Karpas-422 (cell line): ENCODE measurements around the gene PRKG2. TPM values are rescaled to one million over a fixed set of nuclear protein-coding genes. Genes with fewer than 3 reads are reported as not detected.

Experiments
- DNase-seq: peaks from one replicate; pipeline ENCODE4 v3.0.0-alpha.2; 2015
- H2AFZ ChIP-seq: fragments of 200-600 bp; sonication (generic); 2 replicates; pipeline ENCODE4 v1.6.1; 2014; ENCODE audit warnings: antibody characterized with exemption, low read length, mixed read lengths
- H3K27ac ChIP-seq: fragments of 200-600 bp; sonication (generic); 2 replicates; pipeline ENCODE4 v1.5.1; 2014; ENCODE audit warnings: mild to moderate bottlenecking, low read length, moderate library complexity
- H3K27me3 ChIP-seq: fragments of 200-600 bp; sonication (generic); 2 replicates; pipeline ENCODE4 v1.6.1; 2014; ENCODE audit warnings: low read length, mixed read lengths
- H3K36me3 ChIP-seq: fragments of 200-600 bp; sonication (generic); 2 replicates; pipeline ENCODE4 v1.6.1; 2014; ENCODE audit warnings: low read length, mixed read lengths; ENCODE audit not compliant: insufficient read depth
- H3K4me1 ChIP-seq: fragments of 200-600 bp; sonication (generic); 2 replicates; pipeline ENCODE4 v1.6.1; 2014; ENCODE audit warnings: mild to moderate bottlenecking, low read length, mixed read lengths
- H3K4me2 ChIP-seq: fragments of 200-600 bp; sonication (generic); 2 replicates; pipeline ENCODE4 v1.6.1; 2014; ENCODE audit warnings: low read length, low read depth, mild to moderate bottlenecking; ENCODE audit not compliant: poor library complexity, severe bottlenecking
- H3K4me3 ChIP-seq: fragments of 200-600 bp; sonication (generic); 2 replicates; pipeline ENCODE4 v1.5.1; 2014; ENCODE audit warnings: mild to moderate bottlenecking, antibody characterized with exemption, low read length, mixed read lengths
- H3K79me2 ChIP-seq: fragments of 200-600 bp; sonication (generic); 2 replicates; pipeline ENCODE4 v1.6.1; 2014; ENCODE audit warnings: mild to moderate bottlenecking, low read length, mixed read lengths
- H3K9ac ChIP-seq: fragments of 200-600 bp; sonication (generic); 2 replicates; pipeline ENCODE4 v1.6.0; 2014; ENCODE audit warnings: low read length
- H3K9me2 ChIP-seq: fragments of 200-600 bp; sonication (generic), shearing (Covaris generic); replicated peaks from 2 replicates; pipeline ENCODE4 v1.6.0; 2014; ENCODE audit warnings: mild to moderate bottlenecking, low read length, moderate library complexity; ENCODE audit not compliant: insufficient read depth
- H3K9me3 ChIP-seq: fragments of 300-700, 200-600 bp; sonication (generic); 2 replicates; pipeline ENCODE4 v1.6.1; 2014; ENCODE audit warnings: low read length, mixed read lengths
- H4K20me1 ChIP-seq: fragments of 200-600 bp; sonication (generic); 2 replicates; pipeline ENCODE4 v1.6.1; 2014; ENCODE audit warnings: mild to moderate bottlenecking, antibody characterized with exemption, low read length, low read depth; ENCODE audit not compliant: insufficient read depth
- total RNA-seq: library from RNA; depleted of rRNA; stranded (reverse); fragments of >200 nt; shearing (Covaris generic); gene quantifications from 2 replicates; pipeline ENCODE4 v1.2.3, GENCODE V29; 2014; ENCODE audit warnings: low replicate concordance

The PRKG2 gene
- total RNA-seq, 1 experiment from 2014 or later, result not detected

- Histone ChIP-seq H3K36me3 (no peaks in the 10 kb centered on the region), H3K27ac (no peak overlapping the region), H3K27me3 (no peaks in the 10 kb centered on the region), H3K4me3 (no peak overlapping the region), H2AFZ (no peak overlapping the region), H3K4me2 (no peak overlapping the region), H3K9me2 (no peaks in the 10 kb centered on the region), H3K9ac (no peak overlapping the region), H3K4me1 (no peaks in the 10 kb centered on the region), H3K79me2 (no peaks in the 10 kb centered on the region), H4K20me1 (no peaks in the 10 kb centered on the region), H3K9me3 (no peaks in the 10 kb centered on the region)
- DNase-seq, result no peak
Observed at GRCh38 chr4:81065446-81065845, 149.6 kb downstream of the PRKG2 start.

- no peaks in the 10 kb centered on the region for H3K4me1 ChIP-seq
- H3K27me3 ChIP-seq, result no peaks in the 10 kb centered on the region
- H3K9me3 ChIP-seq, result no peaks in the 10 kb centered on the region
- no peaks in the 10 kb centered on the region for H3K79me2 ChIP-seq
- H2AFZ ChIP-seq, result no peak overlapping the region
- DNase-seq, result no peak
- H3K9me2 ChIP-seq, result no peaks in the 10 kb centered on the region
- no peaks in the 10 kb centered on the region for H4K20me1 ChIP-seq
- H3K9ac ChIP-seq, result no peak overlapping the region
- no peak overlapping the region for H3K4me2 ChIP-seq
- H3K27ac ChIP-seq, result no peak overlapping the region
- no peaks in the 10 kb centered on the region for H3K36me3 ChIP-seq
- H3K4me3 ChIP-seq, result no peak overlapping the region
Observed at GRCh38 chr4:81062001-81062400, 153.0 kb downstream of the PRKG2 start.

- no peaks in the 10 kb centered on the region for H3K9me2 ChIP-seq
- H3K9ac ChIP-seq, result no peak overlapping the region
- no peaks in the 10 kb centered on the region for H3K4me1 ChIP-seq
- no peaks in the 10 kb centered on the region for H4K20me1 ChIP-seq
- H3K27ac ChIP-seq, result no peak overlapping the region
- H3K27me3 ChIP-seq, result no peaks in the 10 kb centered on the region
- no peak overlapping the region for H2AFZ ChIP-seq
- H3K79me2 ChIP-seq, result no peaks in the 10 kb centered on the region
- H3K9me3 ChIP-seq, result no peaks in the 10 kb centered on the region
- H3K36me3 ChIP-seq, result no peaks in the 10 kb centered on the region
- H3K4me3 ChIP-seq, result no peak overlapping the region
- no peak overlapping the region for H3K4me2 ChIP-seq
- DNase-seq, result no peak
Observed at GRCh38 chr4:81061344-81061730, 153.7 kb downstream of the PRKG2 start.

DNA sequence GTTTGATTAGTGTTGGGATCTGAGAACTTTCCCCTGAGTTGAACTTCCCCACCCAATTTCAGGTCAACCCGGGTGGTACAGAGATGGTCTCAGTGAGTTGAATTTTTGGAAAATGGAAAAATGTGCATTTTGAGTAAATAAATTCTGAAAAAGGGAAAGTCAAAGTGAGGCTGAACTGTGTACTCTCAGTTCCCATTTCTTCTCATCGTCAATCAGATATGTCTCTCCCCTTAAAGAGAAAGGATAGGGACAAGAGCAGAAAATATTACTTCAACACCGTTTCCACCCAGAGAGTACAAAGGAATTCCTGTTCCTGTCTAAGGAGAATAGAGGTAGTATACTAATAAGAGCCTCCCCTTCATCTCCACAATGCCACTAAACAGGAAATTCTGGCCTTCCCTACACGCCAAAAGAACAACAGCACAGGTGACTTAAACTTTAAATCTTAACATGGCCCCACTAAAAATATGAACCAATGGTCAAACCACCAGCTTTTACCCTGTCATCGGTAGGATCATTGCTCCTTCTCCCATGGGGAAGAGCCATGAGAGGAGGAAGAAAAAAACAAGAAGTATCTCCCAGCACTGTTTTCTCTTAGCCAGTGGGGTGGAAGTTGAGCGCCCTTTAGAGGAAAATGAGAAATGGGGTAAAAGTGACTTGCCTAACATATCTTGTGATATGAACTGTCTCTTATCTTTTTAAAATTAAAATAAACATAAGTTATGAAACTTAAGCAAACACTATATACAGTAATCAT is 154.3 kb downstream of the PRKG2 start:
- Histone ChIP-seq H2AFZ (no peak overlapping the region), H3K79me2 (no peaks in the 10 kb centered on the region), H3K4me1 (no peaks in the 10 kb centered on the region), H3K27ac (no peak overlapping the region), H3K9ac (no peak overlapping the region), H3K4me2 (no peak overlapping the region), H3K9me2 (no peaks in the 10 kb centered on the region), H3K27me3 (no peaks in the 10 kb centered on the region), H3K9me3 (no peaks in the 10 kb centered on the region), H4K20me1 (no peaks in the 10 kb centered on the region), H3K36me3 (no peaks in the 10 kb centered on the region), H3K4me3 (no peak overlapping the region)
- no peak for DNase-seq

GRCh38 chr4:81058621-81059020 is 156.4 kb downstream of the PRKG2 start:
- H3K36me3 ChIP-seq, result no peaks in the 10 kb centered on the region

DNA sequence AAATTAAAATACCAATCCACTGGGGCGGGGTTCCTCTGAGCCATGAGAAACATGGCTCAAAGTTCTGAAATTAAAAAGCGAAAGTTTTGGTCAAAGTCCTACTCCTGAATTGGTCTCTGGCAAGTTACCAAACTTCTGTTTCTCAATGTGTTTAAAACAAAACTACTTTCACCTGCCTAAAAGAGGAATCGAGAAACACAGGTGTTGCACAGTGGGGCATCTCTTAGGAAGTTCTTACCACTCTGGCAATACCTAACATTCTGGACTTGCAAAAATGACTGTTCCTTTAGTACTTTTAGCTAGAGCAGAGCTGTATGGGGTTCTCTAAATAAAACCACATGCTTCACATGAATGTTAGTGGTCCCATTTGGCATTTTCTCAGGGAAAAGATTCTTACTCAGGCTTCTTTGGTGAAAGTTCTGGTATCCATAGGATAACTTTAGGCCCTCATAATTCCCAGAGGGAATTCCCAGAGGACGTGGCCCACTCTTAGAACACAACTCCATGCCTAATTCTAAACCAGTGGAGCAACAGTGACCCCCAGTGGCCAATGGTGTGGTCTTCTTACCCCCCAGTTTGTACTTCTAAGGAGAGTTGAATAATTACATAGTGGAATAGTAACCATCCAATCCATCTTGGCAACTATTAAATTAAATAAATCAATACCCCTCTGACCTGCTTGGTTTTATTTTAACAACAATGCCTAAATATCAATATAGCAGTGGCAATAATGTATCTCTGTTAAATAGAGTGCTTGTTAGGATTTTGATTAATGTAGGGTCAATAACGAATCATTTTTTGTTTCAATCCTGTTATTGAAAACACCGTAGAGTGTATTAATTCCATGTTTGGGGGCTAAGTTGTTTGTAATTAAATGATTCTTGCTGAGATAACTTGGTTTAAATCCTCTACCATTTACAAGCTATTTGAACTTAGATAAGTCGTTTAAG is 162.6 kb downstream of the PRKG2 start:
- Histone ChIP-seq H2AFZ (no peak overlapping the region), H3K4me2 (no peak overlapping the region), H3K27me3 (no peaks in the 10 kb centered on the region), H3K9ac (no peak overlapping the region), H3K36me3 (no peaks in the 10 kb centered on the region), H3K27ac (no peak overlapping the region), H3K9me2 (no peaks in the 10 kb centered on the region), H3K79me2 (no peaks in the 10 kb centered on the region), H3K9me3 (no peaks in the 10 kb centered on the region), H4K20me1 (no peaks in the 10 kb centered on the region), H3K4me1 (no peaks in the 10 kb centered on the region), H3K4me3 (no peak overlapping the region)
- peak; percentile 54 for DNase-seq

More at GRCh38 chr4:81058621-81059020, 156.4 kb downstream of the PRKG2 start:
- H3K4me1 ChIP-seq, result no peaks in the 10 kb centered on the region
- no peak overlapping the region for H3K9ac ChIP-seq
- no peaks in the 10 kb centered on the region for H3K9me3 ChIP-seq
- no peaks in the 10 kb centered on the region for H3K79me2 ChIP-seq
- no peak overlapping the region for H2AFZ ChIP-seq
- no peak overlapping the region for H3K4me3 ChIP-seq
- H3K27me3 ChIP-seq, result no peaks in the 10 kb centered on the region
- H3K4me2 ChIP-seq, result no peak overlapping the region
- no peaks in the 10 kb centered on the region for H3K9me2 ChIP-seq
- H4K20me1 ChIP-seq, result no peaks in the 10 kb centered on the region
- no peak overlapping the region for H3K27ac ChIP-seq
- DNase-seq, result no peak

DNA sequence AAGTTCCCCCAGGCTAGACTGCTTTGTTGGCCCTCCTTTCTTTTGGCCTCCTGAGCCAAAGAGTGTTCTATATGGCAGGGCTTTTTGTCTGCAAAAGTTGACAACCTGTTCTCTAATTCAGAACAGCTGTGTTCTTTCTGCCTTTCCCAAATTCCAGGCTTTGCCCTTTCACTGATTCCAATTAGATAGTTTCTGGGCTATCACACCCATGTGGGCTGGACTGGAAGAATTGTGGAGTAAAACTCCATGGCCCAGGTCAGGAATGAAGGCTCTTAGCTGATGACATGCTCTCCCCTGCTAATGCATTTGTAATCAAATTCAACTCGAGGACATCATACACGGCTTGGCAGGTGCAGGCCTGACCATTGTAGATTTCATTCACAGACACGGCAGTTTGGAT is 165.1 kb downstream of the PRKG2 start:
- Histone ChIP-seq H3K36me3 (no peaks in the 10 kb centered on the region), H3K9me3 (no peaks in the 10 kb centered on the region), H3K4me1 (no peaks in the 10 kb centered on the region), H3K27ac (no peak overlapping the region), H3K4me3 (no peak overlapping the region), H3K79me2 (no peaks in the 10 kb centered on the region), H3K27me3 (no peaks in the 10 kb centered on the region), H4K20me1 (no peaks in the 10 kb centered on the region), H3K9ac (no peak overlapping the region), H3K4me2 (no peak overlapping the region), H3K9me2 (no peaks in the 10 kb centered on the region), H2AFZ (no peak overlapping the region)
- DNase-seq, result no peak

GRCh38 chr4:81049330-81049729 is 165.7 kb downstream of the PRKG2 start:
- Histone ChIP-seq H3K4me1 (no peaks in the 10 kb centered on the region), H4K20me1 (no peaks in the 10 kb centered on the region), H3K36me3 (no peaks in the 10 kb centered on the region), H3K9ac (no peak overlapping the region), H3K27me3 (no peaks in the 10 kb centered on the region), H3K27ac (no peak overlapping the region), H3K9me2 (no peaks in the 10 kb centered on the region), H3K4me2 (no peak overlapping the region), H3K9me3 (no peaks in the 10 kb centered on the region), H3K79me2 (no peaks in the 10 kb centered on the region), H3K4me3 (no peak overlapping the region), H2AFZ (no peak overlapping the region)
- DNase-seq, result no peak
